Activated CD4-positive, alpha-beta T cell treated with anti-CD3 and anti-CD28 coated beads, Interleukin-2, amount 10 ng/mL, durations not matched to agents 7 days and 5 days (primary cell): ENCODE measurements around the gene RACGAP1. TPM values are rescaled to one million over a fixed set of nuclear protein-coding genes. Genes with fewer than 3 reads are reported as not detected.
"Not testable (repeated sequence)": the region's sequence is repeated elsewhere in the genome, so short reads cannot be mapped to it uniquely, and the experiment has no call there.

ENCODE experiments used
- CTCF ChIA-PET: fragments of 350-600 bp; sonication (Branson Sonifier 250); formaldehyde crosslinking; loops from one replicate; lab custom pipeline; 2021; ENCODE audit warnings: antibody characterized with exemption; lab: Charles Lee
- POLR2A ChIA-PET: fragments of 350-600 bp; sonication (Branson Sonifier 250); formaldehyde crosslinking; loops from one replicate; lab custom pipeline; 2021; ENCODE audit warnings: antibody characterized with exemption; lab: Charles Lee
- DNase-seq: peaks from one replicate; pipeline ENCODE4 v3.0.0-alpha.2; 2020
- H3K27ac Mint-ChIP-seq: one replicate; pipeline ENCODE4 v1.8.0; 2021; ENCODE audit warnings: mild to moderate bottlenecking, moderate library complexity, mixed read lengths
- H3K27me3 Mint-ChIP-seq: one replicate; pipeline ENCODE4 v1.8.0; 2021; ENCODE audit warnings: mixed read lengths
- H3K36me3 Mint-ChIP-seq: one replicate; pipeline ENCODE4 v1.8.0; 2021; ENCODE audit warnings: low read depth, mixed read lengths
- H3K4me1 Mint-ChIP-seq: one replicate; pipeline ENCODE4 v1.8.0; 2021; ENCODE audit warnings: mixed read lengths
- H3K4me3 Mint-ChIP-seq: one replicate; pipeline ENCODE4 v1.8.0; 2021; ENCODE audit warnings: mild to moderate bottlenecking, moderate library complexity, mixed read lengths
- H3K9me3 Mint-ChIP-seq: one replicate; pipeline ENCODE4 v1.8.0; 2021; ENCODE audit warnings: mixed read lengths
- total RNA-seq, 2 experiments: library from RNA; stranded (reverse); gene quantifications; one replicate each; pipeline ENCODE4 v1.2.3, GENCODE V29; 2021

The RACGAP1 gene
- total RNA-seq, 2 experiments from 2014 or later: 177 to 183 TPM

DNA sequence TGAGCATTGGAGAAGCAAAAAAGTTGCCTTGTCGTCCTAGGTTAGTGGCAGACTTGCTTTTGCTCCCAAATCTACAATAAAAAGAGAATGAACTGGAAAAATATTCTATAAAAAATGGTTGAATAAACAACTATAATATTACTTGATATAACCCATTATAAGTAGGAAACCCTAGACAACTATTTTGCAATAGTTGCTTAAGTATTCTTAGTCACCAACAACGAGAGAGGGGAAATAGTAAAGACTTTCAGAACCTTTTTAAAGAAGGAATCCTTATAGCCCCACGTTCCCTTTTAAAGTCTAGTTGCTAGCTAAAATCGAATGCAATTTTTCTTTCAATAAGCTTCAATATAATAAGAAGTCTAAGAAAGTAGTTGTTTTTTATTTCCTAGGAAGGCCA is 35.0 kb downstream of the RACGAP1 start:
- no peak for DNase-seq
- POLR2A ChIA-PET: no interaction called here
- Mint-ChIP-seq H3K27me3 (no peaks in the 10 kb centered on the region), H3K4me3 (no peak overlapping the region), H3K9me3 (no peaks in the 10 kb centered on the region), H3K27ac (no peak overlapping the region), H3K4me1 (no peaks in the 10 kb centered on the region), H3K36me3 (peaks cover 69% of the 10 kb centered on the region)
- CTCF ChIA-PET: interaction anchor here (1.1 to 3.1 kb wide), 6 partner anchors 13 to 57 kb away, joined by 3 to 18 read pairs (median 4); no protein-coding TSS in a partner anchor

DNA sequence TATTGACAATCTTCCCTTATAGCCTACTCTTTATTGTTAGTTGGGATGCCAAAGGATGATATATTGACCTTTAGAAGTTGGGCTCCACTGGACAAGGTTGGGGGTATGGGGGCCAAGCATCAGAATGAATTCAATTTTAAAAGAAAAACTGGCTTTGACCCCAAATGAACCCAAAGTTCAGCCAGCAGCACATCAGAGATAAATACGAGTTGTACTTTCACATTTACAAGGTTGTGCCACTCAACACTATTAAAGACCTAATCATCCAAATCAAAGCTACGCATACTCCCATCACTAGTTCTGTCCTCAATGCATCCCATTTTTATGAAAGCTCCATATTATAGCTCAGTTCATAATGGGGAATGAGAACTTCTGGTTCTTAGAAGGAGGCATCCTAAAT is 35.9 kb downstream of the RACGAP1 start:
- H3K4me1 Mint-ChIP-seq, H3K27ac Mint-ChIP-seq, H3K27me3 Mint-ChIP-seq, H3K4me3 Mint-ChIP-seq, POLR2A ChIA-PET, H3K9me3 Mint-ChIP-seq, DNase-seq: not testable (repeated sequence)
- peaks cover 65% of the 10 kb centered on the region for H3K36me3 Mint-ChIP-seq
- CTCF ChIA-PET: interaction anchor here (1.4 to 2.2 kb wide), 2 partner anchors 17 to 22 kb away, joined by 3 to 11 read pairs; no protein-coding TSS in a partner anchor

DNA sequence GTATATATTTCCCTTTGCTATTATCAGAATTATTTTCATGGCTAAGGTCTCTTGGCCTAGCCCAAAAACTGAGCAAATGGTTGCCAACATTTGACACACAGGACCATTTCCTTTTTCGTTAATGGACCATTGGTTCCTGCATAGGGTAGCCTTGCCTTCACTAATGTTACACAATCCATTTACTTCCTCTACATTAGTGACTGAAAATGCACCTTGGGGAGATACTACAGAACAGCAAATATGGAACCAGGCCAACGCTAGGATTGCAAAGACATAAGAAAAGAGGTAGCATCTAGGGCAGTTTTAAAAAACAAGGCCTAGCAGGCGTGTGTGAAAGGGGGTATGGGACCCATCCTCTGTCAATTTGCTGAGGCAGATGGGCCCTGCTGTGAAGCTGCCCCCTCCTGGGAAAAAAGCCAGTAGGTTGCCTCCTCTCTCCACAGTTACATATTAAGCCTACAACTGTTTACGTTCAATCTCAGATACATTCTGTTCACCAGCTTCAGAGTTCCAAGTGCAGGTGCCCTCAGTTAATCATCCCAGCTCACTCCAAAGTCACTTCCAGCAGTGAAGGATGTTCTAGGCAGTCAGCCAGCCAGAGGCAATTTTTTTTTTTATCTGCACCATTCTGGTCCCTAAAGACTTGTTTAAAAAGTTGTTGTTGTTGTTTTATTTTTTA is 37.5 kb downstream of the RACGAP1 start:
- H3K36me3 Mint-ChIP-seq: peaks cover 57% of the 10 kb centered on the region
- POLR2A ChIA-PET: no interaction called here
- H3K4me3 Mint-ChIP-seq: no peak overlapping the region
- H3K27me3 Mint-ChIP-seq: no peaks in the 10 kb centered on the region
- CTCF ChIA-PET: interaction anchor here (0.9 to 1.5 kb wide), 2 partner anchors 21 to 22 kb away, joined by 5 read pairs; no protein-coding TSS in a partner anchor
- no peaks in the 10 kb centered on the region for H3K9me3 Mint-ChIP-seq
- no peaks in the 10 kb centered on the region for H3K4me1 Mint-ChIP-seq
- no peak for DNase-seq
- H3K27ac Mint-ChIP-seq: no peak overlapping the region

DNA sequence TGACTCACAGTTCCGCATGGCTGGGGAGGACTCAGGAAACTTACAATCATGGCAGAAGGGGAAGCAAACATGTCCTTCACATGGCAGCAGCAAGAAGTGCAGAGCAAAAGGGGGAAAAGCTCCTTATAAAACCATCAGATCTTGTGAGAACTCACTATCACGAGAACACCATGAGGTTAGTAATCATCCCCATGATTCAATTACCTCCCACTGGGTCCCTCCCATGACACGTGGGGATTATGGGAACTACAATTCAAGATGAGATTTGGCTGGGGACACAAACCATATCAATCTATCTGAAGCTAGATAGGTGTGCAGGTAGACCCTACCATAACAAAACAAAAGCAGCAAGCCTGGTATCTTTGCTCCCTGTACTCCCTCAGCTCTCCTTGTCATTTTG is 38.8 kb downstream of the RACGAP1 start:
- H3K4me3 Mint-ChIP-seq, DNase-seq, POLR2A ChIA-PET, H3K9me3 Mint-ChIP-seq, H3K27ac Mint-ChIP-seq, H3K27me3 Mint-ChIP-seq, H3K4me1 Mint-ChIP-seq: not testable (repeated sequence)
- peaks cover 46% of the 10 kb centered on the region for H3K36me3 Mint-ChIP-seq
- CTCF ChIA-PET: interaction anchor here (0.9 to 1.5 kb wide), 4 partner anchors 19 to 84 kb away, joined by 3 to 5 read pairs (median 4); no protein-coding TSS in a partner anchor

DNA sequence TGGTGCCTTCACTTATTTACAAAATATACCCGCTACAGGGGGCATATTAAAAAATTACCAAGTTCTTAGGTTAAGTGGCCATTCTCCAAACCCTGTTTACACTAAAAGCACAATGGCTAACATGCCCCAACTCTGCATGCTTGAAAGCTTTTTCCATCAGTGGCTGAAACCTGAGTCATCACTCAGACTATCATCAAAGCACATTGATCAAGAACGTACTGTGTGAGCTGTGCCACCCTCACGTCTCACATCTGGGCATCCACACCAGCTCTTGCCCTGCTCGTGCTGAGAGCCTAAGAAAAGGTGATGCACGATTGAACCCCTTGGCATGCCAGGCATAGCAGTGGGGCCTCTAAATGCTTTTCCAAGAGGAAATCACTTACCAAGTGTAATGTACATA is 39.3 kb downstream of the RACGAP1 start:
- ChIA-PET CTCF (interaction anchor here (0.5 to 1.3 kb wide), 4 partner anchors 17 to 403 kb away, joined by 3 to 5 read pairs (median 3); no protein-coding TSS in a partner anchor), POLR2A (interaction anchor here (0.7 kb wide), 1 partner anchor 23 kb away, joined by 3 read pairs; no protein-coding TSS in a partner anchor)
- no peaks in the 10 kb centered on the region for H3K9me3 Mint-ChIP-seq
- no peaks in the 10 kb centered on the region for H3K4me1 Mint-ChIP-seq
- no peak for DNase-seq
- H3K4me3 Mint-ChIP-seq: no peak overlapping the region
- H3K27me3 Mint-ChIP-seq: no peaks in the 10 kb centered on the region
- H3K27ac Mint-ChIP-seq: no peak overlapping the region
- H3K36me3 Mint-ChIP-seq: peaks cover 46% of the 10 kb centered on the region

DNA sequence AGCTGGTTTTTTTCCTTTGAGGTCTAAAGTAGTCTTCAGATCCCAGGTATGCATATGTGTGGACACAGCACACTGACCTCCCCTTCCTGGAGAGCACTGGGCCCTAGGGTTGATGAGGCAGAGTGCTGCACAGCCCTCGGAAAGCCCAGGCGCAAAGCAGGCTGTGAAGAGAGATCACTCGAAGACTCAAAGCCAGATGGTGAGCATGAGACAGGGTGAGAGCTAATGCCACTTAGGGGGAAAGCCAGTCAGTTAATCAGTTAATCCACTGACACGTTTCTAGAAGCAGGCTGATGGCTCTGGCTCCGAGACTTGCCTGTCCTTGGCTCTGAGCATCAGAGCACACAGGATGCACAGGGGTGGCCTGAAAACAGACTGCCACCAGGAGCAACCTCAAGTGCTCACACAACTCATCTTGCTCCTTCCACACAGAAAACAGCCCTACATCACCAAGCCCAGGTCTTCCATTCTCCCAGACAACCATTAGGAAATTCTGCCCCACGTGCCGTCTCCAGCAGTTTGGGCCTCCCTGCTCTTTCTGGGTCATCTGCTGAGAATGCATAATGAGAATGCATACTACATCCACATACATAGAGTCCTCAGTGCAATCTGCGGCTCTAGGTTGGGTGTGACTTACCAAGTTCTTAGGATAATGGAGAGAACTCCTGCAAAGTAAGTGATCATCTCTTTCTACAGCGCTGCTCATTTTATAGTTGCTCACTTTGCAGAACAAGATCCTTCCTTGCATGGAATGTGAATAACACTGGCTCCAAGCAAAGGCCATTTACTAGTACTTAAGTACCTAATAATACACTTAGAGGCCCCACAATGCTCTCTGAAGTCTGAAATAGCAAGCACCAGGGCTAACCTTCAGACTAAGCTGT is 40.6 kb downstream of the RACGAP1 start:
- no peaks in the 10 kb centered on the region for H3K27me3 Mint-ChIP-seq
- no peak for DNase-seq
- H3K4me1 Mint-ChIP-seq: no peaks in the 10 kb centered on the region
- CTCF ChIA-PET: interaction anchor here (1.1 to 7.1 kb wide), 5 partner anchors 11 to 44 kb away, joined by 3 to 87 read pairs (median 3); no protein-coding TSS in a partner anchor
- H3K9me3 Mint-ChIP-seq: no peaks in the 10 kb centered on the region
- POLR2A ChIA-PET: interaction anchor here (0.6 kb wide), 1 partner anchor 34 kb away, joined by 12 read pairs; no protein-coding TSS in a partner anchor
- H3K4me3 Mint-ChIP-seq: no peak overlapping the region
- no peak overlapping the region for H3K27ac Mint-ChIP-seq
- peaks cover 37% of the 10 kb centered on the region for H3K36me3 Mint-ChIP-seq

DNA sequence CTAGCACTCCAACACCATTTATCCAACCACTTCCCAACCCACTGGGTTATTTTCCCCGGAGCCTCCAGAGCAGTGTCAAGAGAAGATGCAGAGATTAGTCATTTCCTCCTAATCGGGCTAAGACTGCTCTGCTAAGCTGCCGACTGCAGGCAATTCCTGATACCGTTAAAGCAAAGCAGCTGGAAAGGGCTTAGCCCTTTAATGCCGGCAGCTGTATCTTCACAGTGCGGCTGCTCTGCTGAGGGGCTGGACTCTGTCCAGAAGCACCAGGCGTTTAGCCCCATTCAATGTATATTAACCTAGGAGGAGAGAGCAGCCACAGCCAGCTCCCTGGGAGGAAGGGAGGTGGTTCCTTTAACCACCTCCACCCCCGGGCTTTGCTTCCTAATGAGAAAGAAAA is 41.4 kb downstream of the RACGAP1 start:
- Mint-ChIP-seq H3K9me3 (no peaks in the 10 kb centered on the region), H3K27me3 (no peaks in the 10 kb centered on the region), H3K4me3 (no peak overlapping the region), H3K4me1 (no peaks in the 10 kb centered on the region), H3K36me3 (peaks cover 30% of the 10 kb centered on the region), H3K27ac (no peak overlapping the region)
- no peak for DNase-seq
- ChIA-PET POLR2A (no interaction called here), CTCF (interaction anchor here (0.6 to 7.1 kb wide), 5 partner anchors 10 to 279 kb away, joined by 3 to 87 read pairs (median 6); no protein-coding TSS in a partner anchor)

DNA sequence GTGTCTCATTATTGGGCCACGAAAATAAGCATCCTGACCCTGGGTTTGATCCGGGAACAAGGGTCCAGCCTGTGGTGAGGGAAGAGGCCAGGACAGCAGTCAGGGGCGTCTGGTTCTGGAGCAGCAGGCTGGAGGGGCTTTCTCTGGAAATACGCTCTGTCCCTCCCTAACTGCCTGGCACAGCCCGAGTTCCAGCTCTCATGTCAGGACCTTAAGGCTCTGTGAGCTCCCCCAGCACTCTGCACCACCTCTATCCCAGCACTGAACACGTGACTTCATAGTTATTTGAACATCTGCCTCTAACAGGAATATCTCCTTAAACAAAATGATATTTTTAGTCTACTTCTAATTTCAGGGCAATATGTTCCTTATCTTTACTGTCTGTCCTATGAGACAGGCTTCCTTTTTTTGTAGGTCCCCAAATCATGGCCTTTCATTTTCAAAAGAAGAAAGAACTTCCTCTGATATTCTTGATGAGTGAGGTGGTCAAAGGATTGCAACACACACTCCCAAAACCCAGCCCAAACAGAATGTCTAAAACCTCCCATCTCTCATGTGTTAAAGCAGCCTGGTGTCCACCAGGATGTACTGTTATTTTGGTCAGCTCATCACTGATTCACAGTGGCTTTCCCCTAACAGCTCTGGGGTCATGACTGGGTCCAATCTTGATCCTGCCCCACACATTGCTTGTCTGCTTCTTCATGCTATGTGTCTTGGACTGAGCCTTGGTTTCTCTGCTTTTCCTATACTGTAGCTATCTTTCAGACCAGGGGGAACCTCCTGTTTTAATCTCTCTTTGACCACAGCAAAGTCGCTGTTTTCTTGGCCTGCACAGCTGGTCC is 42.8 kb downstream of the RACGAP1 start:
- no peaks in the 10 kb centered on the region for H3K9me3 Mint-ChIP-seq
- DNase-seq: no peak
- ChIA-PET POLR2A (no interaction called here), CTCF (interaction anchor here (0.6 to 7.1 kb wide), 5 partner anchors 14 to 355 kb away, joined by 4 to 87 read pairs (median 6); no protein-coding TSS in a partner anchor)
- peaks cover 17% of the 10 kb centered on the region for H3K36me3 Mint-ChIP-seq
- H3K4me1 Mint-ChIP-seq: no peaks in the 10 kb centered on the region
- no peak overlapping the region for H3K27ac Mint-ChIP-seq
- H3K27me3 Mint-ChIP-seq: no peaks in the 10 kb centered on the region
- H3K4me3 Mint-ChIP-seq: no peak overlapping the region

DNA sequence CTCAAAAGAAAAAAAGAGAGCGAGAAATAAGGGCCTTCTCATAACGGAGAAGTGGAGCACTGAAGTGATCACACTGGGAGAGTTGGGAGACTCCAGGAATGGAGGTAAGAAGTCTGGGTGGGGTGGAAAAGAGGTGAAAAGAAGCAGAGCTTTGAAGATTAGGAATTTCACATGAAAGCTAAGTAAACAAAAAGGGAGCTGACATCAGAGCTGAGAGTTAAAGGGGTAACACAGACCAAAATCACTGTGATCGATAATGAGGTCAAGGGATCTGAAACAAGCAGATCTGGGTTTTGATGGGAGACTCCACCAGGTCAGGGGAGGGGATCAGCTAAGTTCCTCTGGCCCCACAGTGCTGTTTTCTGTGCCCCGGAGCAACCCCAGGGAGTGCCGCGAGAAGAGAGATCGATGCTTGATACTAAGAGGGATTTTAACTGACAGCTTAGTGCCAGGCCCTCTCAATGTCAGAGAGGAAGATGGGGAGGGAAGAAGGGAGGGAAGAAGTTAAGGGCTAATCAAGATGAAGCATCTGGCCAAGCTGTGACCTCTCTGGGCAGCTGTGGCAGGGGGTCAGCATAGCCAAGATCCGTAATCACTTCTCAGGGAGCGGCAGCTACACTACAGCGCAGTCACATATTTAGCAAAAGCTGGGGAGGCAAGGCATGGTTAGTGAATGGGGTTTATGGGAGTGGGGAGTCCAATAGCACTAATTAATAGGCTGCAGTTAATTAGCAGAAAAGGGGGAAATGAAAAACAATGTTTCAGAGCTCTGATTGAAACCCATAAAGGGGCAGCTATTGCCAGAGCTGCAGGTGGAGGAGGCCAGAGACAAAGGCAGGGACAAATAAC is 44.6 kb downstream of the RACGAP1 start:
- H3K27ac Mint-ChIP-seq: no peak overlapping the region
- no peak overlapping the region for H3K4me3 Mint-ChIP-seq
- POLR2A ChIA-PET: no interaction called here
- H3K36me3 Mint-ChIP-seq: peaks cover 9% of the 10 kb centered on the region
- no peak for DNase-seq
- H3K27me3 Mint-ChIP-seq: no peaks in the 10 kb centered on the region
- CTCF ChIA-PET: interaction anchor here (0.5 to 7.1 kb wide), 8 partner anchors 12 to 228 kb away, joined by 3 to 87 read pairs (median 6); partner anchors contain the start of gene COX14
- H3K9me3 Mint-ChIP-seq: no peaks in the 10 kb centered on the region
- no peaks in the 10 kb centered on the region for H3K4me1 Mint-ChIP-seq

DNA sequence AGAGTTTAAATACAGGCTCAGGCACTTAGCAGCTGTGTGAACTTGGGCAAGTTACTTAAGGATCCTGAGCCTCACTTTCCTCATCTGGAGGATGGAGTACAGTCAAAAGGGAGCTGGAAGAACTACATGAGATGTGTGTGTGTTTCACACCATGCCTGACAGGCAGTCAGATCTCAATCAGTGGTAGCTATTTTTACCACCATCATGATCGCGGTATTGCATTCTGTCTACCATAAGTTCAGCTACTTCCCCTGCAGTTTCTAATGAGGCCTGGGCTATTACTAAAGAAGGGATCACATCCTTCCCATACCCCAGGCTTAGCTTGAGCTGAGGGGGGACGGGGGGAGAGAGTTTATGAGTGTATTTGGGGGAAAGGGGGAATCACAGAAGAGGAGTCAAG is 45.5 kb downstream of the RACGAP1 start:
- CTCF ChIA-PET: interaction anchor here (0.5 to 7.1 kb wide), 8 partner anchors 12 to 307 kb away, joined by 3 to 87 read pairs (median 4); no protein-coding TSS in a partner anchor
- POLR2A ChIA-PET: no interaction called here
- Mint-ChIP-seq H3K36me3 (peaks cover 4% of the 10 kb centered on the region), H3K27me3 (no peaks in the 10 kb centered on the region), H3K4me3 (no peak overlapping the region), H3K9me3 (no peaks in the 10 kb centered on the region), H3K27ac (no peak overlapping the region), H3K4me1 (no peaks in the 10 kb centered on the region)
- no peak for DNase-seq

DNA sequence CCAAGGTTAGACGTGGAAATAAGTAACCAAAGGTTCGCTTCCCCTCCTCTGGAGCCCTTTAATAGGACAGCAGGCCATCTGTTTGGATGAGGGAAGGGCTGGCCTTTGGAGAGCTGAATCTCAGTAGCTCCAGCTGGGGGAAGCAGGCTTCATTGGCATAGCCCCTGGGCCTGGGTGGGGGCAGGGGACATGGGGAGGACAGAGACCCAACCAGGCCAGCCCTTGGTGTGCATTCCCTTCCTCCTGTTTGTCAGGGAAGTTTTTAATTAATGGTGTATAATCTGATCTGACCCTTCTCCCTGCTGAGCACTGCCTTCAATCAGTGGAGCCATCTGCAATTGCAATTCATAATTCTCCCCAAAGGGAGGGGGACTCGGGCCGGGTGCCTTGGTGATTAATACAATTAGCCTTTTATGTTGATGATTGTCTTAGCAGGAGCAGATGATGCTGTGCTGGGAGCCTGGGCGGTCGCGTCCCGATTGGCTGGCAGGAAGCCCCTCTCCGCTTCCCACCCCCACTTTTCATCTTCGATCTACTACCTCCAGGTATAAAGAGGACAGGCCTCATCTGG is 46.2 kb downstream of the RACGAP1 start:
- Mint-ChIP-seq H3K36me3 (peaks cover 2% of the 10 kb centered on the region), H3K27ac (no peak overlapping the region), H3K4me1 (no peaks in the 10 kb centered on the region), H3K27me3 (no peaks in the 10 kb centered on the region), H3K9me3 (no peaks in the 10 kb centered on the region), H3K4me3 (no peak overlapping the region)
- ChIA-PET POLR2A (no interaction called here), CTCF (interaction anchor here (2.3 to 7.1 kb wide), 2 partner anchors 11 to 33 kb away, joined by 9 to 87 read pairs; no protein-coding TSS in a partner anchor)
- DNase-seq: no peak
